GM12873 (cell line): Measurements from ENCODE around the gene GMPR2.

Experiments used
- TF ChIP-seq, protein P1 (sequence below): IDR thresholded peaks from 2 replicates; pipeline ENCODE4 v1.5.1; 2012; ENCODE audit warnings: low read depth, mild to moderate bottlenecking, moderate library complexity, low read length, control low read depth; ENCODE audit not compliant: insufficient read depth; ENCODE audit errors: missing control alignments

The GMPR2 gene

DNA sequence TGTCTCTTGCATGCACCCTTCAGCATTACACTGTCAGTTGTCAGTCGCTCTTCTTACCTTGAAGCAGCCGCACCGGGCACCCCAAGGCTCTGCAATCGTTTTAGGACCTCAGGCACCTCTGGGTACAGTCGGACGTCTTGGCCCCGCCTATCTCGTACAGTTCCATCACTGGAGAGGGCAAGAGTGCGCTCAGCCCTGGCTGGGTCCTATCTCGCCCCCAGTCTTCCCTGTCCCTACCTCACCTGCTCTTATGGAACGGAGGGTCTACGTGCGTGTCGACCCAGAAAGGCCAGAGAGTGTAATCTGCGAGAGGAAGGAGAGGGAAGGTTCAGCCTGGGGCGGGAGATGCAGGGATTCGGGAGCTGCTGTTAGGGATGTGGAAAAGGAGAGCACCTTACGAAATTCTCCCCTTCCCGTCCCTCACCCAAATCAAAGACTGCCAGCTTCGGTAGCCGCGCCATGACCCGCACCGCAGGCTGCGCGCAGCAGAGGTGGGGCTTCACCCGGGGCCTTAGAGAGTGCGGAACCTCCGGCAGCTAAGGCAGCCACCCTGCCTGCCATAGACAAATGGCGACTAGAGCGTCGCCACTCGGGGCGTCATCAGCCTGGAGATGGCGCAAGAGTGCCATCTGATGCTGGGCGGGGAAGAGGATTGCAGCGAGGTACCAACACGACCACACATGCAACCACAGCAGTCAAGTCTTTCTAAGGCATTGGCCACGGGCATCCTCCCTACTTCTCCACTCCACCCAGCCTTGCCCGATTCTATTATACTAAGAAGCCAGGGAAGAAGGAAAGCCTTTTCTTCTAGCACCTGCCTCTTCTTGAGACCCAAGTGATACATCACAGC, 17.0 kb upstream of the GMPR2 start, which contains the start of gene MDP1:
TSS of gene MDP1 (minus strand) at position 572 of the 850 bp plus-strand sequence. CDS start at position 461, 111 bp downstream.
- TF ChIP-seq, protein P1, sequence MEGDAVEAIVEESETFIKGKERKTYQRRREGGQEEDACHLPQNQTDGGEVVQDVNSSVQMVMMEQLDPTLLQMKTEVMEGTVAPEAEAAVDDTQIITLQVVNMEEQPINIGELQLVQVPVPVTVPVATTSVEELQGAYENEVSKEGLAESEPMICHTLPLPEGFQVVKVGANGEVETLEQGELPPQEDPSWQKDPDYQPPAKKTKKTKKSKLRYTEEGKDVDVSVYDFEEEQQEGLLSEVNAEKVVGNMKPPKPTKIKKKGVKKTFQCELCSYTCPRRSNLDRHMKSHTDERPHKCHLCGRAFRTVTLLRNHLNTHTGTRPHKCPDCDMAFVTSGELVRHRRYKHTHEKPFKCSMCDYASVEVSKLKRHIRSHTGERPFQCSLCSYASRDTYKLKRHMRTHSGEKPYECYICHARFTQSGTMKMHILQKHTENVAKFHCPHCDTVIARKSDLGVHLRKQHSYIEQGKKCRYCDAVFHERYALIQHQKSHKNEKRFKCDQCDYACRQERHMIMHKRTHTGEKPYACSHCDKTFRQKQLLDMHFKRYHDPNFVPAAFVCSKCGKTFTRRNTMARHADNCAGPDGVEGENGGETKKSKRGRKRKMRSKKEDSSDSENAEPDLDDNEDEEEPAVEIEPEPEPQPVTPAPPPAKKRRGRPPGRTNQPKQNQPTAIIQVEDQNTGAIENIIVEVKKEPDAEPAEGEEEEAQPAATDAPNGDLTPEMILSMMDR, result peak; percentile 87

DNA sequence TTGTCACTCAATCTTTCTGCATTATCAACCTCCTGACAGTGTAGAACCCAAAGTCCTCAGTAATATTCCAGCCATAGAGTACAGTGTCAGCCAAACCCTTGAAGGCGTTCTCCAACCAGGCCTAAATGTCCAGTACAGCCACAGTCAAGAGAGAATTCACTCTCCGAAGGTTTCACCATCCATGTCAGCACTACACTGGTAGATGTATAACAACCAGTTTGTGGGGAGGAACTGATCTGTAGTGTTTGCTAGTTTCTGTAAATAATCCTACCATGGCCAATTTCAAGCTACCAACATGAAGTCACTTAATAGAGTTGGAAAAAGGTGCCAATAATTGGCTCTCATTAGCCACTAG, 16.4 kb upstream of the GMPR2 start:
- TF ChIP-seq, protein P1, result no peak

DNA sequence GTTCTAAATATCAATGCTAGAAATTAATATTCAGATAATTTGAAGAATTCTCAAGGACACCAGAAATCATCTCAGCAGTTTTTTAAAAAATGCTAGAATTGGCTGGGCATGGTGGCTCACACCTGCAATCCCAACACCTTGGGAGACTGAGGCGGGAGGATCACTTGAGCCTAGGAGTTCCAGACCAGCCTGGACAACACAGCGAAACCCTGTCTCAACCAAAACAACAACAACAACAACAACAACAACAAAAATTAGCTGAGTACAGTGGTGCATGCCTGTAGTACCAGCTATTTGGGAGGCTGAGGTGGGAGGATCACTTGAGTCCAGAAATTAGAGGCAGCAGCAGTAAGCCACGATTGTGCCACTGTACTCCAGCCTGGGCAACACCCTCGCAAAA, 13.6 kb upstream of the GMPR2 start:
- TF ChIP-seq, protein P1, result no peak

DNA sequence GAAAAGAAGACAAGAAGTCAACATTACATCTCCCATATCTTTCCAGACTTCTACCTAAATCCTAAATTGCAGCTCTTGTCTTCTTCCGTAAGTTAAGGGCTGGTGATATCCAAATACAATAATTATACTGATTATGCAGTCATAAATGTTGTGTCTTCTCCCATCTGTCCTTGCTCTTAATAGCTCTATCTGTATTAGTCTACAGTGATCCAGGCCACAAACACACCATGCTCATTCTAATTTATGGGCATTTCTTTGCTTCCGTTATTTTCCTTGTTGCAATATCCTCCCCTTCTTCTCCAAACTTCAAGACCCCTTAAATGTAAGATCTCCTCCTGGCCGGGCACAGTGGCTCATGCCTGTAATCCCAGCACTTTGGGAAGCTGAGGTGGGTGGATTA, 13.2 kb upstream of the GMPR2 start:
- TF ChIP-seq, protein P1, result no peak

DNA sequence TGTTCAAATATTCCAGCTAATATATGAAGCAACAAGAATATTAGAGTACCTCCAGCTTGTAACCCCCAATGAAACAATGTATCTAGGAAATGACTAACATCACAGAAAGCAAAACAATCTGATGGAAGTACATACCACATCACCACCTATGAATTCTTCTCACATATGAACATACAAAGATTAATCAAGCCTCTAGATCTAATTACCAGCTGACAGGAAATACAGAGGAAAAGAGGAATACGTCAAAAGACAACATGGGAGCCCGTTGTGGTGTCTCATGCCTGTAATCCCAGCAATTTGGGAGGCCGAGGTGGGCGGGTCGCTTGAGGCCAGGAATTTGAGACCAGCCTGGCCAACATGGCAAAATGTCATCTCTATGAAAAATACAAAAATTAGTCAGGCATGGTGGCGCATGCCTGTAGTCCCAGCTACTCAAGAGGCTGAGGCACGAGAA, 8.1 kb upstream of the GMPR2 start:
- TF ChIP-seq, protein P1, result no peak

DNA sequence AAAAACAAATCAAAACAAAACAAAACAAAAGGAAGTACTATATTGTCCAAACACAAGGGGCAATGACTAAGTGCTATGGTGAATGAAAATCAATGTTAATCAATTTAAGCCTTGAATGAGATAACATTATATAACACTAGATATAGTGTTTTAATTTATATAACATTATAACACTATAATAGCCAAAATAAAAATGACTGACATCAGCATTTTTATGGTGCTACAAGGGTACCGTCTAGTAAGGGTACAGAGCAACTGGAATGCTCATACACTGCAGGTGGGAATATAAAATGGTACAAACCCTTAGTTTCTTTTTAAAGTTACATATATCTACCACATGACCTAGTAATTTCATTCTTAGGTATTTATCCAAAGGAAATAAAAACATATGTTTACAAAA, 6.3 kb upstream of the GMPR2 start:
- TF ChIP-seq, protein P1, result no peak

DNA sequence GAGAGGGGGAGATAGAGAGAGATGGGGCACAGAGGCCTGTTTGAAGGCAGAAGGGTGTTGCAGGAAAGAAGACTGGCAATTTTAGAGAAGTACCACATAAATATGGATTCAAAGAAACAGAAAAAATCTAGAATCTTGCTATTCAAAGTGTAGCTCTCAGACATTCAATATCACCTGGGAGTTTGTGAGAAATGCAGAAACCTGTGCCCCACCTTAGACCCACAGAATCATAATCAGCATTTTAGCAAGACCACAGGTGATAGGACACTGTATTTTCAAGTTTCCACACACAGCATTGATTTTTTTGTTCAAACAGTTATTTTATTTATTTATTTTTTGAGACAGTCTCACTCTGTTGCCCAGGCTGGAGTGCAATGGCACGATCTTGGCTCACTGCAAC, 3.8 kb upstream of the GMPR2 start:
- TF ChIP-seq, protein P1, result no peak
